GM11168 (cell line): ENCODE results near the gene GLP1R.

Experiments used
- in situ Hi-C: fragments of 300-500 bp; cut with MboI; formaldehyde crosslinking; loops from one replicate; pipeline ENCODE4 v1.12.0; 2022; ENCODE audit warnings: low sequenced_read_pairs; ENCODE audit not compliant: unreplicated experiment

The GLP1R gene

GRCh38 chr6:39061182-39061581 is 12.6 kb downstream of the GLP1R start:
- in situ Hi-C loops = no loop called here

DNA sequence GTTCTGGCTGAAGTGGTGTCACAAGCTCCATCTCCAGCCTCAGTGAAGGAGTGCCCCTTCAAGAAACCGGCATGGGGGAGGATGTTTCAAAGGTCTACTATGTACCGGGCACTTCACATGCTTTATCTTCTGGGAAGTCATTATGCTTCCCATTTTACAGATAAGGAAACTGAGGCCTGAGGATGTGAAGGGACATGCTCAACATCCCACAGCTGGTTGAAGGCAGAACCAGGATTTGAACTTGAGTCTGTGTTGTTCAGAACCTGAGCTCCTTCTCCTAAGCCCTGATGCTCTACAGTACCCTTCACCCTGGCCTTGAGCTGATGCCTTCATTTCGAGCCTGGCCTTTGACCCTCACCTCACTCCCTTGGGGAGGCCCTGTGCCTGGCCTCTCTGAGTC is 13.0 kb downstream of the GLP1R start:
- in situ Hi-C loops = no loop called here

DNA sequence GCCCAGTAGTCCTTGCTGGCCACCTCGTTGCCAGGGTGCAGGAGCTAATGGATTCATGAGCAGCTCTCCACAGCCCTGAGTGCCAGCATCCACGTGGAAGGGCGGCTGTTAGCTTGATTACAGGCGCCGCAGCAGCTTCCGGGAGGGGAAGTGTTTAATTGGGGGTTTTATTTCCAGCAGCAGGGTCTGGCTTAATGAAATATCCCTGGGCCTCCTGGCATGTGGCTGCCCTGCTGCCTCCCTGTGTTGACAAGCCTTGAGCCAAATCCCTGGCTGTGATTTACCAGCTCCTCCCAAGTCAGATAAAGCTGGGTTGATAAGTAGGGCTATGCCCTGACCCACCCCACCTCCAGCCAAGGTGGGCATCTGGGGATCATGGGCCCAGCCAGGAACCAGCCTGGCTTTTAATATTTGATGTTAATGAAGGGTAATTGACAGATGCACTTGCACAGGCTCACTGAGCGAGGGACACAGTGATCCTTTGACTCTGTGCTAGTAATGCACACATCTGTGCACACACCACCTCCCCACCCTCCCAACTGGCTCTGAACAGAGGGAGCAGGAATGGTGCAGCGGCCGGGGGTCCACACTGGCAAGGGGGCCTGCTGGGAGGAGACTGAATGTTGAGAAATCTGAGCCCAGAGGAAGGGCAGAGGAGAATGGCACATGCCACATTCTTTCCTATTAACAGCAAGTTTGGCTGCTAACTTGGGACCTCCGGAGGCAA is 13.6 kb downstream of the GLP1R start:
- in situ Hi-C loops = no loop called here

GRCh38 chr6:39063526-39063925 is 14.9 kb downstream of the GLP1R start:
- in situ Hi-C loops = no loop called here

- in situ Hi-C loops = no loop called here
These were observed 17.0 kb downstream of the GLP1R start for GRCh38 chr6:39065561-39065960.

DNA sequence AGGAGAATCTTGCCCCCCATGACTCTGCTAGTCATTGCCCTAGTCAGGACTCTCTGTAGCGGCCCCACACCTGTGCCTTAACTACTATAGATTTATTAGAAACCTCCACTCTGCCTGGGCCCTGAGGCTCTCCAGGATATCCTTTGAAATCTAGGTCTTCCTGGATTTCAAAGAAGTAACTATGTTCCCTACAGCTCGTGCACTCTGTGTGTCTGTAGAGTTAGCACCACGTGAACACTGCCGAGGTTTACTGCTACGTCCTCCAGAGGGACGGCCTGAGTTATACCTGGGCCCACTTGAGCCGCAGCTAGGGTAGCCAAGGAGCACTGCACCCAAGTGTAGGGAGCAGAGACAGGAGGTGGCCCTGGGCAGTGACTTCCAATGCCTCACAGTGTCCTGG is 19.8 kb downstream of the GLP1R start:
- in situ Hi-C loops = no loop called here

- in situ Hi-C loops = no loop called here
These were observed 24.2 kb downstream of the GLP1R start for GRCh38 chr6:39072830-39073229.

- in situ Hi-C loops = no loop called here
These were observed 25.1 kb downstream of the GLP1R start for GRCh38 chr6:39073471-39074355.

- in situ Hi-C loops = no loop called here
These were observed 25.9 kb downstream of the GLP1R start for GRCh38 chr6:39074486-39074885.

DNA sequence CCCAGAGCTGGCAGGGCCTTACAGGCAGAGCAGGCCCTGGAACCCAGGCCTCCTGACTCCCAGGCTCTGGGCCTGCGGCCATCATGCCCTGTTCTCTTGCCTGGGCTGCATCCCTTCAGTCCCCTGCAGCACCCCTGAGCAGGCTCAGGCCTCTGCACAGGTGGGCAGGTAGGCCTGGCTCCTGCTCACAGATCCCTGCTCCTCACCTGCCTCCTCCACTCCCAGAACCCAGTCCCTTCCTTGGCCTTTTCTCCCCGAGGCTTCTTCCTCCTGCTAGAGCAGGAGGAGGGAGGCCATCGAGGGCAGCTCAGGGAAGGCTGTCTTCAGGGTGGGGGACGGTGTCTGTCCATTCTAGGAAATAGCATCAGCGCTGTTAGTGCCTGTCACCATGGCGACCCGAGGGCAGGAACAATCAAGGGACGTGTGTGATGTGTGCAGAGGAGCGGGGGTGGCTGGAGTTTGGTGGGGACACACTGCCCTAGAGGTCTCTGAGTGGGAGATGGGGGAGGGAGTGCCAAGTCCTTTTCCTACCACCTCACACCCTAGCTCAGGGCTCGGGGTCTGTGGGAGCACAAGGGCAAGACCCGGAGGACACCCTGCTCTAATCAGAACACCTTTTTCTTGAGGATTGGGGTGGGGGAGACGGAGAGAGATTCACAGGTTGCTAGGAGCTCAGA is 26.6 kb downstream of the GLP1R start:
- in situ Hi-C loops = no loop called here

DNA sequence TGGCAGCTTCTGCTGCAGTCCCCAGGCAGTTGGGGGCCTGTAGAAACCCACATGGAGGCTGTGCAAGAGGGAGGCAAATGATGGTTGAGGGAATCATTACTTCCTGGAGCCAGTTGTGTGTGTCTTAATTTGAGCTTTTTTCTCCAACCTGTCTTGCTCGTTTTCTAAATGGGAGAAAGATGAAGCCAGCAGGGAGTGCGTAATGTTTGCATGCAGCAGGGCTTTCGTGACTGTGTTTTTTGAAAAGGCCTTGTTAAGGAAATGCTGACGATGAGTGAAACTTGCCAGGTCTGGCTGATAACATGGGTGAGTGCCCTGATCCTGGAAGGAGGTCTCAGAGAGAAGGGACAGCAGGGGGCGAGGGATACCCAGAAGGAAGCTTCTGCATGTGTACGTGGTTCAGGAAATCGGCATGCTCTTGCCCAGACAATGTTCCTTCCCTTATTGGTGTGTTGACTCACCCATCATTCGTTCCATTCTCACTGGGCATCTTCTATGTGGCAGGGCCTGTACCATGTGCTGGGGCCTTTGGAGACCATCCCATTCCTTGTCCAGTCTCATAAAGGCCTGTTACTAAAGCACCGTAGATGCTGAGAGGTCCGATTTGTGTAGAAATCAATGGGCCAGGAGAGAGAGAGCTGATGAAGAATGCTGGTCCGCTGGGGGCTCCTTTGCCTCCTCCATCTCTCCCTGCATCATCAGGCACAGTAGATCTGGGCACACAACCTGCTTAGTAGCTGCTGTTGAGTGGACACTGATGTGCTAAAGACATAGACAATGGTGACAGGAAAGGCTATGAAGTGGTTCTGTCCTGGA is 27.4 kb downstream of the GLP1R start:
- in situ Hi-C loops = no loop called here

GRCh38 chr6:39076623-39077535 is 28.3 kb downstream of the GLP1R start:
- in situ Hi-C loops = no loop called here

- in situ Hi-C loops = no loop called here
These were observed 29.5 kb downstream of the GLP1R start for GRCh38 chr6:39077882-39078594.

- in situ Hi-C loops = no loop called here
These were observed 30.1 kb downstream of the GLP1R start for GRCh38 chr6:39078695-39079094.

GRCh38 chr6:39079197-39080125 is 30.9 kb downstream of the GLP1R start:
- in situ Hi-C loops = no loop called here

- in situ Hi-C loops = no loop called here
These were observed 31.8 kb downstream of the GLP1R start for GRCh38 chr6:39080246-39080875.

DNA sequence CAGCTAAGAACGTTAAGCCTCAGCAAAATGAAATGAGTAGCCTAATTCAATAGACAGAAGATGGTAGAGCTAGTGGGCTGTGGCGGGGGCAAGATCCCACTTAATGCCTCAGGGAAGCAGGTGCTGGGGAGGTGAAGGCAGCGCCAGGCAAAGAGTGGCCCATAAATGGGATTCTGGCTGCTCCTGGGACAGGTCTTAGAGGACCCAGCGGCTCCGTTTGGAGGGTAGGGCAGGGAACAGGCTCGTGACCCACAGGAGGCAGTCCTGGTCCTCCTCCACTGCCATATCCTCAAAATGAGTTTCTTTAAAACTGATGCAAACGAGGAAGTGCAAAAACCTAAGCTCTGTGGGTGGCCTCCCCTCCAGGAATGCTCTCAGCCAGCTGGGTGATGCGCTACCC is 33.7 kb downstream of the GLP1R start:
- in situ Hi-C loops = no loop called here
